Mesenteric fat pad (tissue), 1 donor: ENCODE measurements around the gene WDR27. TPM values are rescaled to one million over a fixed set of nuclear protein-coding genes. Genes with fewer than 3 reads are reported as not detected.
"Not testable (repeated sequence)": the region's sequence is repeated elsewhere in the genome, so short reads cannot be mapped to it uniquely, and the experiment has no call there.

Experiments
- DNase-seq: peaks from one replicate; pipeline ENCODE4 v3.0.0-alpha.2; 2020; ENCODE audit warnings: low spot score
- total RNA-seq: library from RNA; stranded (reverse); fragmentation: NEBNext Ultra II Directional; extraction: Animal tissue kit (Norgen Biotek cat#: 25700); gene quantifications from one replicate; pipeline ENCODE4 v1.2.1, GENCODE V29; 2021
- donor health status: DM: yes; HTN: yes; CAD: no.

WDR27 gene
- total RNA-seq, 1 donor from 2014 or later: 24.6 TPM

GRCh38 chr6:169529931-169530751 lies 171.7 kb downstream of the WDR27 start:
- no peak for DNase-seq

- DNase-seq: no peak
These were observed 173.1 kb downstream of the WDR27 start for GRCh38 chr6:169528755-169529154.

DNA sequence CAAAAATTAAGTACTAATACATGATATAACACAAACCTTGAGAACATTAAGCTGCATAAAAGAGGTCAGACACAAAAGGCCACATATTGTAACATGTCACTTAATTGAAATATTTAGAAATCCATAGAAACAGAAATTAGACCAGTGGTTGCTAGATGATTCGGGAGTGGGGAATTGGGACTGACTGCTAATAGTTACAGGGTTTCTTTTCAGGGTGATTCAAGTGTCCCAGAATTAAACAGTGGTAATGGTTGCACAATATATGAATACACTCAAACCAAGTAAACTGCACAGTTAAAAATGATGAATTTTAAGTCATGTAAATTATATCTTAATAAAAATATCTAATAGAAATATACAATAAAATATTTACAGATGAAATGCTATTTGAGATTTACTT lies 174.5 kb downstream of the WDR27 start:
- no peak for DNase-seq

- DNase-seq: no peak
These were observed 180.0 kb downstream of the WDR27 start for GRCh38 chr6:169521825-169522224.

- no peak for DNase-seq
These were observed 181.7 kb downstream of the WDR27 start for GRCh38 chr6:169520104-169520503.

DNA sequence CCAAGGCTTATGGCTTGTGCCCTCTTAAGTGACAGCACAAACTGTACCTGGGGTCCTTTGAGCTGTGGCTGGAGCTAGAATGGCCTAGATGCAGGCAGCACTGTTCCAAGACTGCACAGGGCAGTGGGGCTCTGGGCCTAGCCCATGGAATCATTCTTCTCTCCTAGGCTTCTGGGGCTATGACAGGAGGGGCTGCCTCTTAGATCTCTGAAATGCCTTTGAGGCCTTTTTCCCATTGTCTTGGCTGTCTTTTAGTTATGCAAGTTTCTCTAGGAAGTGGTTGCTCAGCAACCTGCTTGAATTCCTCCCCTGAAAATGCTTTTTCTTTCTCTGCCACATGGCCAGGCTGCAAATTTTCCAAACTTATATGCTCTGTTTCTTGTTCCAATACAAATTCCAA lies 183.4 kb downstream of the WDR27 start:
- no peak for DNase-seq

- DNase-seq: no peak
These were observed 188.2 kb downstream of the WDR27 start for GRCh38 chr6:169513478-169514193.

DNA sequence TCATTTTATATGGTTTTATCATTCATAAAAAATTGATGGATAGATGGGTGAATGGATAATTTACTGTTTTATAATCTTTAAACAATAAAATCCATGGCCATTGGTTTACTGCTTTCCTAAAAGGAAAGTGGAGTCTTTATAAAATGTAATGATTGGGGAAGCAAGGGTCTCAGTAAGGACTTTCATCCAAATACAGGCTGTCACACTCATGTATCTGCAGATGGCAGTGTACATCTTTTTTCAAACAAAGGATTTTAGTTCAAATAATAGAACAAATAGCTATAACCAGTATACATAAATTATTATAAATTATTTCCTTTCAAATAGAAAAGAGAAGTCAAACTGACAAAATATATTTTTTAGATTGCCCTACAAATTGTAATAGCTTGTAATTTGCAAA lies 190.0 kb downstream of the WDR27 start:
- DNase-seq: not testable (repeated sequence)

- DNase-seq: no peak
These were observed 191.0 kb downstream of the WDR27 start for GRCh38 chr6:169510871-169511270.

- DNase-seq: no peak
These were observed 193.4 kb downstream of the WDR27 start for GRCh38 chr6:169508452-169508851.

- no peak for DNase-seq
These were observed 198.2 kb downstream of the WDR27 start for GRCh38 chr6:169503422-169504152.

DNA sequence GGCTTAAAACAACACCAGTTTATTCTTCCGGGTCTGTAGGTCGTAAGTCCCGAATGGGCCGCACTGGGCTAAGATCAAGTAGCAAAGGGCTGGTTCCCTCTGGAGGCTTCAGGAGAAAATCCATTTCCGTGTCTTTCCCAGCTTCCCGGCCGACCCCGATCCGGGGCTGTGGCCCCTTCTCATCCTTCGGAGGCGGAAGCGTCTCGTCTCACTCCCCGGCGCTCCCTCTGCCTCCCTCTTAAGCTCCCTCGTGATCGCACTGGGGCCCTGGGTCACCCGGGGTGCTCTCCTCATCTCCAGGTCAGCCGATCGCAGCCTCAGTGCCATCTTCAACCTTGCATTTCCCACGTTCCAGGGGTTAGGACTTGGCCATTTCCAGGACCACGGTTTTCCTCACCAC lies 199.4 kb downstream of the WDR27 start:
- no peak for DNase-seq

- no peak for DNase-seq
These were observed 200.0 kb downstream of the WDR27 start for GRCh38 chr6:169501777-169502313.

GRCh38 chr6:169501128-169501527 lies 200.7 kb downstream of the WDR27 start:
- no peak for DNase-seq

DNA sequence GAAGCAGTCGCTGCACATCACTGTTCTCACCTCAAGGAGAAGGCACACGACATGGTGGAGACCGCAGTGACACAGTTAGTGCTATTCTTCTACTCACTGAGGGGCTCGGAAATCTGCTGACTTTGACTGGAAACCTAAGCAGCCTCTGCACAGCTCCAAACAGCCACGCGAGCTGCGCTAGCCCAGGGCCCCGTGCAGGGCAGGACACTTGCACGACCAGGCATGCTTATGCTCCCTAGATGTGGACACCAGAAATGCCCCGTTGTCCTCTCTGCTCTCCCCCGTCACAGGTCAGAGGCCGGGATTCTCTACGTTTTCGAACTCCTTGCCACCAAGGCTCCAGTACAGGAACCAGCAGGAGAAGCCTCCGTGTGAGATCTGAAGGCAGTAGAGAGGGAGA lies 201.1 kb downstream of the WDR27 start:
- no peak for DNase-seq

GRCh38 chr6:169499848-169500247 lies 202.0 kb downstream of the WDR27 start:
- no peak for DNase-seq

DNA sequence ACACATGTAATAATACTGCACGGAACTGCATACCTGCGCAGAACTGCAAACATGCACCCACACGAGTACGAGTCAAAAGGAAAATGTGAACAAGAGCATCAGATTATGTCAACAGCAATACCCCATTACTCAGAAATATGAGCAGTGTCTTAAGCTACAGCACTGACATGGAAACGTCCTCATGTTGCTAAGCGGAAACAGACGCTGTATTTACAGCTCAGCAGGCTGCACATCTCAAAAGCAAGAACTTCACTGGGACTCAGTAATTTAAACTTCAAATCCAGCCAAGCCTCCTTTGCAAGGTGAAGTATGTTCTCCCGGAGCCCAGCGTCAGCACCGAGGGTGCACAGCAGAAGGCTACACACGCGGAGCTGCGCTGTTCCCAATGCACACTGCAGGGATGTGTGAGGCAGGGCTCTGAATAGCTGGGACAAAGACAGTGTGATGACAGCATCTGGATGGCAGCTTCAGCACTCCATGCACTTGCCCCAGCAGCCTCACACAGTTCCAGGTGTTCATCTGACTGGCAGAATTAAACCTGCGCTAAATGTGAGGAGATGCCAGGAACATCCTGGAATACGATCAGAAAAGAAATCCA lies 202.8 kb downstream of the WDR27 start:
- DNase-seq: no peak

DNA sequence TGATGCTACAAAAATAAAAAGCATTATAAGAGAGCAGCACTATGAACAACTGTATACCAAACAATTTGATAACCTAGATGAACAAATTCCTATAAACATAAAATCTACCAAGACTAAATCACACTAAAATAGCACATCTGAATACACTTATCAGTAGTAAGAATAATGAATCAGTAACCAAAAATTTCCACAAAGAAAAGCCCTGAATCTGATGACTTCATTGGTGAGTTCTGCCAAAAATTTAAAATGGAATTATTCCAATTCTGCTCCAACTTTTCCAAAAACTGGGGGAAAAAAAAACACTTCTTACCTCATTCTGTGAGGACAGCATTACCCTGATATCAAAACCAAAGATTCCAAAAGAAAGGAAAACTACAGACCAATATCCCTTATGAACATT lies 206.2 kb downstream of the WDR27 start:
- DNase-seq: no peak

DNA sequence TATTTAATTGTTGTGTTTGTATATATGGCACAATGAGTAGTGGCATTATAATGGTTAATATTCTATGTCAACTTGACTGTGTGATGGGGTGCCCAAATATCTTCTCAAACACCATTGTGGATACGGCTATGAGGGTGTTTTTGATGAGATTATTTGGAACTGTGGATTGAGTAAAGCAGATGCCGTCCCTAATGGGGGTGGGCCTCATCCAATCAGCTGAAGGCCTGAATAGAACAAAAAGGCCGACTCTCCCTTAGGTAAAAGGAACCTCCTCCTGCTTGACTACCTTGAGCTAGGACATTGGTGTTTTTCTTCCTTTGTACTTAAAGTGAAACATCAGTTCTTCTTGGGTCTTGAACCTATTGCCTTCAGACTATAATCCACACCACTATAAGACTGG lies 207.8 kb downstream of the WDR27 start:
- DNase-seq: no peak

DNA sequence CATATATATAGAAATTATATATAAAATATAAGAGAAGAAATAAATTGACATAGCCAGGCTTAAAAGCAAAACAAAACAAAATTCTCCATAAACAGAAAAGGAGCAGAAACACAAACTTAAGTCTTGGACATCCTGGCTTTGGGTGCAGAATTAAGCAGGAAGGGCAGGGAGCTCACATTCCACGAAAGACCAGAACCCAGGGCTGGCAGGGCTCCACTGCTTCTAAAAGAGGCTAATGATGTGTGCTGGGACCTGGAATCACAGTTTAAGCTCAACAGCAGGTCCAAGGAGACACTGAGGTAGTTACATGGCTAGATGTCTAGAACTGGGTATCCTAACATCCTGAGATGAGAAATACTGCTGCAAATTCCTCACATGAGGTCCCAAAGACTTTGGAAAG lies 210.3 kb downstream of the WDR27 start:
- DNase-seq: no peak

GRCh38 chr6:169490830-169491229 lies 211.0 kb downstream of the WDR27 start:
- no peak for DNase-seq
